ENCODE measurements around the gene LPAR1.
A peak's percentile ranks its signal among the peaks of the same experiment; 100 is the strongest.

LPAR1 gene

GRCh38 chr9:110918316-110919049, 119.8 kb downstream of the LPAR1 start:
- peak; percentile 86 for DNase-seq (ENCODE audit: low read depth)

GRCh38 chr9:110916403-110916802, 121.9 kb downstream of the LPAR1 start:
- no peak for DNase-seq (ENCODE audit: low read depth)

- peak; percentile 98 for DNase-seq (ENCODE audit: low read depth)
These were observed 125.6 kb downstream of the LPAR1 start for GRCh38 chr9:110912419-110913291.

- peak; percentile 94 for DNase-seq (ENCODE audit: low read depth)
These were observed 126.4 kb downstream of the LPAR1 start for GRCh38 chr9:110911659-110912418.

GRCh38 chr9:110908894-110909293, 129.4 kb downstream of the LPAR1 start:
- DNase-seq (ENCODE audit: low read depth): peak; percentile 64

GRCh38 chr9:110900917-110901316, 137.4 kb downstream of the LPAR1 start:
- no peak for DNase-seq (ENCODE audit: low read depth)

- peak; percentile 50 for DNase-seq (ENCODE audit: low read depth)
These were observed 137.8 kb downstream of the LPAR1 start for GRCh38 chr9:110900456-110900855.

GRCh38 chr9:110898866-110899265, 139.4 kb downstream of the LPAR1 start:
- DNase-seq (ENCODE audit: low read depth): no peak

- DNase-seq (ENCODE audit: low read depth): no peak
These were observed 139.9 kb downstream of the LPAR1 start for GRCh38 chr9:110898358-110898757.

GRCh38 chr9:110897943-110898342, 140.3 kb downstream of the LPAR1 start:
- DNase-seq (ENCODE audit: low read depth): peak; percentile 56

GRCh38 chr9:110895147-110895905, 142.9 kb downstream of the LPAR1 start:
- peak; percentile 45 for DNase-seq (ENCODE audit: low read depth)

GRCh38 chr9:110894731-110895130, 143.5 kb downstream of the LPAR1 start:
- DNase-seq (ENCODE audit: low read depth): no peak

GRCh38 chr9:110892689-110893088, 145.6 kb downstream of the LPAR1 start:
- DNase-seq (ENCODE audit: low read depth): no peak

GRCh38 chr9:110891760-110892159, 146.5 kb downstream of the LPAR1 start:
- DNase-seq (ENCODE audit: low read depth): peak; percentile 85

GRCh38 chr9:110890416-110890815, 147.9 kb downstream of the LPAR1 start:
- no peak for DNase-seq (ENCODE audit: low read depth)

- no peak for DNase-seq (ENCODE audit: low read depth)
These were observed 151.0 kb downstream of the LPAR1 start for GRCh38 chr9:110887276-110887675.

GRCh38 chr9:110886832-110887231, 151.4 kb downstream of the LPAR1 start:
- DNase-seq (ENCODE audit: low read depth): peak; percentile 76

GRCh38 chr9:110880189-110880588, 158.1 kb downstream of the LPAR1 start:
- DNase-seq (ENCODE audit: low read depth): peak; percentile 97

GRCh38 chr9:110877374-110877773, 160.9 kb downstream of the LPAR1 start:
- DNase-seq (ENCODE audit: low read depth): no peak

GRCh38 chr9:110876929-110877328, 161.3 kb downstream of the LPAR1 start:
- peak; percentile 57 for DNase-seq (ENCODE audit: low read depth)

GRCh38 chr9:110874963-110875674, 163.2 kb downstream of the LPAR1 start:
- DNase-seq (ENCODE audit: low read depth): no peak

All from fibroblast of gingiva (primary cell).